Lower leg skin (tissue), 4 donors: Measurements from ENCODE around the gene CMPK2. TPM values are rescaled to one million over a fixed set of nuclear protein-coding genes. Genes with fewer than 3 reads are reported as not detected.
"Not testable (repeated sequence)": the region's sequence is repeated elsewhere in the genome, so short reads cannot be mapped to it uniquely, and the experiment has no call there.

Experiments
- DNase-seq, 2 donors: peaks; one replicate each; pipeline ENCODE4 v3.0.0-alpha.2; 2019; ENCODE audit warnings: low spot score in 2 of 2
- H3K4me3 ChIP-seq: fragments of 200-600 bp; sonication (generic); 2 replicates; pipeline ENCODE4 v1.5.1; 2017; ENCODE audit warnings: mild to moderate bottlenecking, low read depth; ENCODE audit not compliant: poor library complexity, severe bottlenecking
- POLR2A ChIP-seq, 2 donors: fragments of 450-650 bp; IDR thresholded peaks; one replicate each; pipeline ENCODE4 v1.6.1; 2016 to 2017; ENCODE audit warnings: antibody characterized with exemption in 2 of 2, mild to moderate bottlenecking in 1 of 2, moderate library complexity in 1 of 2
- WGBS, 2 donors: methylation state at CpG; one replicate each; pipeline ENCODE4 v1.1.5; 2018; 5-methylcytosine and 5-hydroxymethylcytosine counted together
- intact Hi-C: fragments of 100-400 bp; cut with DNase I; formaldehyde crosslinking; loops from one replicate; pipeline ENCODE4 v1.15.0; 2023; ENCODE audit warnings: low total_unique reads
- total RNA-seq, 4 donors: library from RNA; depleted of rRNA; stranded (reverse); fragments of >200 nt; gene quantifications; one replicate each; pipeline ENCODE4 v1.1.0, GENCODE V29; 2016
- TF ChIP-seq, protein P1 (sequence below), 3 donors: fragments of 450-650 bp; IDR thresholded peaks; one replicate each; pipeline ENCODE4 v1.5.1; 2016; ENCODE audit warnings: antibody characterized with exemption in 3 of 3, mild to moderate bottlenecking in 3 of 3, moderate library complexity in 2 of 3

Gene CMPK2
- total RNA-seq, 4 donors from 2014 or later, result 0.30 to 3.7 (median 2.3) TPM

DNA sequence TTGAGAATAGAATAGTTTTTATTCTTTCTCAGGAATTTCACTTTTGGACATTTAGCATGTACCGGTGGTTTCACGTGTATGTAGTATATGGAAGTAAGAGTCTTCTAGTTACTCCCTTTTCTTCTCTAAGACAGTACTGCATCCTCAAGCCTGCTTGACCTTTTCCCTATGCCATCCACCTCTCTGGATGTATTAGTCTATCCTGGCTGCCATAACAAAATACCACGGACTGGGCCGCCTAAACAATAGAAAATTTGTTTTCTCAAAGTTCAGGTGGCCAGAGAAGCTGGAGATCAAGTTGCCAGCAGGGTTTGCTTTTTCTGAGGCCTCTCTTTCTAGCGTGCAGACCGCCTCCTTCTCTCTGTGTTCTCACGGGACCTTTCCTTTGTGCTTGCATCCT lies 1.3 kb upstream of the CMPK2 start:
- WGBS, 2 donors, result 91 to 93% methylated on average over 7 of the region's 7 CpGs
- DNase-seq, result no peak
- TF ChIP-seq, protein P1, sequence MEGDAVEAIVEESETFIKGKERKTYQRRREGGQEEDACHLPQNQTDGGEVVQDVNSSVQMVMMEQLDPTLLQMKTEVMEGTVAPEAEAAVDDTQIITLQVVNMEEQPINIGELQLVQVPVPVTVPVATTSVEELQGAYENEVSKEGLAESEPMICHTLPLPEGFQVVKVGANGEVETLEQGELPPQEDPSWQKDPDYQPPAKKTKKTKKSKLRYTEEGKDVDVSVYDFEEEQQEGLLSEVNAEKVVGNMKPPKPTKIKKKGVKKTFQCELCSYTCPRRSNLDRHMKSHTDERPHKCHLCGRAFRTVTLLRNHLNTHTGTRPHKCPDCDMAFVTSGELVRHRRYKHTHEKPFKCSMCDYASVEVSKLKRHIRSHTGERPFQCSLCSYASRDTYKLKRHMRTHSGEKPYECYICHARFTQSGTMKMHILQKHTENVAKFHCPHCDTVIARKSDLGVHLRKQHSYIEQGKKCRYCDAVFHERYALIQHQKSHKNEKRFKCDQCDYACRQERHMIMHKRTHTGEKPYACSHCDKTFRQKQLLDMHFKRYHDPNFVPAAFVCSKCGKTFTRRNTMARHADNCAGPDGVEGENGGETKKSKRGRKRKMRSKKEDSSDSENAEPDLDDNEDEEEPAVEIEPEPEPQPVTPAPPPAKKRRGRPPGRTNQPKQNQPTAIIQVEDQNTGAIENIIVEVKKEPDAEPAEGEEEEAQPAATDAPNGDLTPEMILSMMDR (IDR thresholded peaks at IDR 0.05), result no peak
- no peak for TF ChIP-seq POLR2A (IDR thresholded peaks at IDR 0.05)
- H3K4me3 ChIP-seq, result no peak overlapping the region
- intact Hi-C loops, result no loop called here

DNA sequence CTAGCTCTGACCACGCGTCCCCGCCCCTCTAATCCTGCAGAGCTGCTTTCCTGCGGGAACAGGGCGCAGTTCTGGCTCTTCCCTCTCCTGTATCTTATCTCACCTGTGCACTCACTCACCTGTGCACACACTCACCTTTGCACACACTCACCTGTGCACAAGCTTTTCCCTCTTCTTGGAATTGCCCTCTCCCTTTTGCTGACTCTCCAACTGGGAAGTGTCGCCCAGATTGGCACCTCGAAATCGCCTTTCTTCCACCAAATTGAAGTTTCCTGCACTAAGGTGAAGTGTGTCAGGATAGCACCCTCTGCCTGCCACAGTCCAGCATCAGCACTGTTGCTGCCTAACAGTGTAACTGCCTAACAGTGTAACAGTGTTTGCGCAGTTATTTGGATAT lies 566 bp upstream of the CMPK2 start:
- intact Hi-C loops, result no loop called here
- TF ChIP-seq, protein P1 (IDR thresholded peaks at IDR 0.05), result no peak
- TF ChIP-seq POLR2A (IDR thresholded peaks at IDR 0.05), result no peak
- H3K4me3 ChIP-seq, result peak overlapping the region; percentile 74
- 5 to 6% methylated on average over 9 of the region's 9 CpGs for WGBS, 2 donors
- DNase-seq, result no peak

DNA sequence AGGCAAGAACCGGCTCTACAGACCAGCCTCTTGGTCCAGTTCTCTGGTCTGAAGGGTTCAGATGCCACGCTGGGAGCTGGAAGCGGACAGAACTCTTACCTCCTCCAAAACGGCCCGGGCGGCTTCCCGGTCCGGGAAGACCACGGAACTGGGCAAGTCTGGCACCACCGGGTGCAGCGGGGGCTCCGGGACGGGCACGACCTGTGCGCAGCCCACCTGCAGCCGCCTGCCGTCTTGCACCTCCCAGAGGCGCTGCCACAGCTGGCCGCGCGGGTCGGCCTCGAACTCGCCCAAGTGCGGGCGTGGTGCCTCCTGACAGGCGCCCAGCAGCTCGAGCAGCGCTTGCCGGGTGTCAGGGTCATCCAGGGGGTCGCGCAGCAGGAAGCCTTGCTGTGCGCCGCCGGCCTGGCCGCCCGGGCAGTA lies 773 bp downstream of the CMPK2 start:
- 12 to 21% methylated on average over 11 to 27 of the region's 37 CpGs for WGBS, 2 donors
- TF ChIP-seq, protein P1 (IDR thresholded peaks at IDR 0.05), result no peak
- no peak for TF ChIP-seq POLR2A (IDR thresholded peaks at IDR 0.05)
- DNase-seq, result no peak
- intact Hi-C loops, result no loop called here
- peak overlapping the region; percentile 74 for H3K4me3 ChIP-seq

DNA sequence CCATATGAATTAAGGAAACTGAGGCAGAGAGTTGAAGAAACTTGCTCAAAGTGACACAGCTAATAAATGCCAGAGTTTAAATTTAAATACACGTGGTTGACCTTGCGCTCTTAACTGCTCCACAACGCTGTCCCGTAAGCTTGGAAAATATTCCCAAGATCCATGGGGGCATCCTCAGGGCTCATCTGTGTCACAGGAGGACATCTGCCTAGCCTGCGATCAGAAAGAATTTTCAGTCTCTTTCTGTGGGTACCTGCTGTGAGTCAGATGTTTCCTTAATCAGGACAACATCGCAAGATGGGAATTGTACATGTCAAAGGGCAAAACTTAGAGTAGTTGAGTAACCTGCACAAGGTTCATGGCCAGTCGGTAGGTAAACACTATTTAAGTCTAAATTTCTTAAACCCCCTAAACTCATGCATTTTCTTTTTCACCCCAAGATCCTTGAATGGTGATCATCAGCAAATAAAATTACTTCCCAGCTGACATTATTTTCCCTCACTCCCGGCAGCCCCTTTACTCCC lies 1.4 kb downstream of the CMPK2 start:
- TF ChIP-seq POLR2A (IDR thresholded peaks at IDR 0.05), result no peak
- WGBS, 2 donors, result 67 to 73% methylated on average over 8 of the region's 8 CpGs
- intact Hi-C loops, result no loop called here
- no peak for DNase-seq
- no peak overlapping the region for H3K4me3 ChIP-seq

DNA sequence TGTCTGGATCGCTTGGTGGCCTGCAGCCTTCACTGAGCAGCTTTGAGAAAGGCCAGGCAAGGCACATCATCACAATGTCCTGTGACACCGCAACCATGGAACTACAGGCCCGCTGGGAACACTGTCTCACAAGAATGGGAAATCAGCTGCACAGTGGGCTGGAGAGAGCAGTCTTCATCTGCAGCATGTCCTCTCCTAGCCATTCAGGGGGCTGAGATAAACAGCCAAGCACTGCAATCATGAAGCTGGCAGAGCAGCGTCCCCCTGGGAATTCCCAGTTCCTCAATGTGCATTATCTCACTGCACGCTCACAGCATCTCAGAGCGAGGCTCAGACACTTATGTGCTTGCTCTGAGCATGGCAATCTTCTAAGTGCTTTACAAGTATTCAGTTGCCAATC lies 1.9 kb downstream of the CMPK2 start:
- 88 to 92% methylated on average over 5 to 6 of the region's 6 CpGs for WGBS, 2 donors
- intact Hi-C loops, result no loop called here
- TF ChIP-seq, protein P1 (IDR thresholded peaks at IDR 0.05), result no peak
- no peak for TF ChIP-seq POLR2A (IDR thresholded peaks at IDR 0.05)
- DNase-seq, result no peak
- H3K4me3 ChIP-seq, result no peak overlapping the region

DNA sequence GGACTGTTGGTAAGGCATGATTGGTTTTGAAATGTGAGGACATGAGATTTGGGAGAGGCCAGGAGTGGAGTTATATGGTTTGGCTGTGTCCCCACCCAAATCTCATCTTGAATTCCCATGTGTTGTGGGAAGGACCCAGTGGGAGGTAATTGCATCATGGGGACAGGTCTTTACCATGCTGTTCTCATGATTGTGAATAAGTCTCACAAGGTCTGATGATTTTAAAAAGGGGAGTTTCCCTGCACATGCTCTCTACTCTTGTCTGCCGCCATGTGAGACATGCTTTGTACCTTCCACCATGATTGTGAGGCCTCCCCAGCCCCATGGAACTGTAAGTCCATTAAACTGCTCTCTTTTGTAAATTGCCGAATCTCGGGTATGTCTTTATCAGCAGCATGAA lies 5.4 kb downstream of the CMPK2 start:
- TF ChIP-seq POLR2A (IDR thresholded peaks at IDR 0.05), result no peak
- TF ChIP-seq, protein P1 (IDR thresholded peaks at IDR 0.05), result no peak
- 95 to 100% methylated on average over 3 of the region's 3 CpGs for WGBS, 2 donors
- no peak overlapping the region for H3K4me3 ChIP-seq
- intact Hi-C loops, result no loop called here
- no peak for DNase-seq

DNA sequence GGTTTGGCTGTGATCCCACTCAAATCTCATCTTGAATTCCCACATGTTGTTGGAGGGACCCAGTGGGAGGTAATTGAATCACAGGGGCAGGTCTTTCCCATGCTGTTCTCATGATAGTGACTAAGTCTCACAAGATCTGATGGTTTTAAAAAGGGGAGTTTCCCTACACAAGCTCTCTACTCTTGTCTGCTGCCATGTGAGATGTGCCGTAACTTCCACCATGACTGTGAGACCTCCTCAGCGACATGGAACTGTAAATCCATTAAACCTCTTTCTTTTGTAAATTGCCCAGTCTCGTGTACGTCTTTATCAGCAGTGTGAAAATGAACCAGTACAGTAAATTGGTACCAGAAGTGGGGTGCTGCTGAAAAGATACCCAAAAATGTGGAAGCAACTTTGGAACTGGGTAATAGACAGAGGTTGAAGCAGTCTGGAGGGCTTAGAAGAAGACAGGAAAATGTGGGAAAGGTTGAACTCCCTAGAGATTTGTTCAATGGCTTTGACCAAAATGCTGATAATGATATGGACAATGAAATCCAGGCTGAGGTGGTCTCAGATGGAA lies 7.2 kb downstream of the CMPK2 start:
- intact Hi-C loops, H3K4me3 ChIP-seq, DNase-seq: not testable (repeated sequence)
- 98% methylated on average over 4 of the region's 4 CpGs for WGBS, 2 donors
